RWPE1 (cell line): Measurements from ENCODE around the gene GPX5.

Source experiments
- CTCF ChIA-PET: fragments of 350-600 bp; sonication (Branson Sonifier 250); formaldehyde crosslinking; extraction: SDS; loops from one replicate; lab custom pipeline; 2021; lab: Yijun Ruan, JAX
- POLR2A ChIA-PET: fragments of 400-600 bp; formaldehyde crosslinking; extraction: SDS; loops from one replicate; lab custom pipeline; 2020; ENCODE audit warnings: antibody characterized with exemption; ENCODE audit not compliant: low non-redundant PET; lab: Yijun Ruan, JAX
- DNase-seq: peaks from one replicate; pipeline ENCODE4 v3.0.0; 2012; ENCODE audit warnings: low spot score
- H3K27ac ChIP-seq: fragments of 450-650 bp; 2 replicates; pipeline ENCODE4 v1.5.1; 2017
- TF ChIP-seq, protein P1 (sequence below): fragments of 450-650 bp; conservative IDR thresholded peaks from 2 replicates; pipeline ENCODE4 v1.5.1; 2017; ENCODE audit warnings: low read depth, mild to moderate bottlenecking

GPX5 gene

DNA sequence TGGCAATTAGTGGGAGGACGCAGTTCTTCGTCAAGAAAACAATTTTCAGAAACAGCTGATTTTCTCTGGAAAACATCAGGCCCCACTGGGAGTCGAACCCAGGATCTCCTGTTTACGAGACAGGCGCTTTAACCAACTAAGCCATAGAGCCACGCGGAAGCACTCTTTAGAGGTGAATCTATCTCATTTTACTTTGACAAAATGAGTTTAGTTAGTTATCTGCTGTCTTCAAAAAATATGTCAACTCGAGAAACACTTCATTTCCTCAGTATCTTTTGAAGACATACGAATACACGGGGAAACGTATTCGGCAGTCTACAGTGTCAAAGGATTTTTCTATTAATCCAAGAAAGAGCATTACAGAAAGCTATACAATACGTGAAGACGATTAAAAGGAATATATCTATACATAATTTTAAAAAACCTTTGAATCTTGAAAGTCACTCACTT lies 36.7 kb upstream of the GPX5 start:
- CTCF ChIA-PET = no interaction called here
- DNase-seq = no peak

GRCh38 chr6:28489366-28490204 lies 36.1 kb upstream of the GPX5 start:
- CTCF ChIA-PET = no interaction called here
- no peak overlapping the region for H3K27ac ChIP-seq
- POLR2A ChIA-PET = no interaction called here
- peak; percentile 26 for DNase-seq
- TF ChIP-seq, protein P1, sequence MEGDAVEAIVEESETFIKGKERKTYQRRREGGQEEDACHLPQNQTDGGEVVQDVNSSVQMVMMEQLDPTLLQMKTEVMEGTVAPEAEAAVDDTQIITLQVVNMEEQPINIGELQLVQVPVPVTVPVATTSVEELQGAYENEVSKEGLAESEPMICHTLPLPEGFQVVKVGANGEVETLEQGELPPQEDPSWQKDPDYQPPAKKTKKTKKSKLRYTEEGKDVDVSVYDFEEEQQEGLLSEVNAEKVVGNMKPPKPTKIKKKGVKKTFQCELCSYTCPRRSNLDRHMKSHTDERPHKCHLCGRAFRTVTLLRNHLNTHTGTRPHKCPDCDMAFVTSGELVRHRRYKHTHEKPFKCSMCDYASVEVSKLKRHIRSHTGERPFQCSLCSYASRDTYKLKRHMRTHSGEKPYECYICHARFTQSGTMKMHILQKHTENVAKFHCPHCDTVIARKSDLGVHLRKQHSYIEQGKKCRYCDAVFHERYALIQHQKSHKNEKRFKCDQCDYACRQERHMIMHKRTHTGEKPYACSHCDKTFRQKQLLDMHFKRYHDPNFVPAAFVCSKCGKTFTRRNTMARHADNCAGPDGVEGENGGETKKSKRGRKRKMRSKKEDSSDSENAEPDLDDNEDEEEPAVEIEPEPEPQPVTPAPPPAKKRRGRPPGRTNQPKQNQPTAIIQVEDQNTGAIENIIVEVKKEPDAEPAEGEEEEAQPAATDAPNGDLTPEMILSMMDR = no peak

More for the DNA sequence above, 36.7 kb upstream of the GPX5 start:
- TF ChIP-seq, protein P1 = no peak
- H3K27ac ChIP-seq = no peak overlapping the region
- POLR2A ChIA-PET = no interaction called here

- H3K27ac ChIP-seq = no peak overlapping the region
- TF ChIP-seq, protein P1 = no peak
- DNase-seq = no peak
- CTCF ChIA-PET = no interaction called here
- POLR2A ChIA-PET = no interaction called here
Observed at GRCh38 chr6:28490205-28490890, 35.3 kb upstream of the GPX5 start.

DNA sequence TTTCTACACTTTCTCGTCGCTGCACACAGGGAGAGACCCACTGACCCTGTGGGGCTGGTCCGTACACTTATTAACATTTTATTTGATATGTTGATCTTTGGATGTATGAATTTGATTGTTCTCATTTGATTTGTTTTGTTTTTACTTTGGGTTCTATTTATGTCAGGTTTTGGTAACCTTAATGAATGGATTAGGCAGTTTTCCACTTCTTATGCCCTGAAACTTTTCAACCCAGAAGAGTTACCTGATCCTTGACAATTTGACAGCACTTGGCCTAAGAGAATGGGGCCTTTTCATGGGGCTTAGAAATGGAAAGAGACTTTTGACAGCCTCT lies 33.7 kb upstream of the GPX5 start:
- no peak for DNase-seq
- TF ChIP-seq, protein P1 = no peak
- ChIA-PET CTCF (no interaction called here), POLR2A (no interaction called here)
- no peak overlapping the region for H3K27ac ChIP-seq

- ChIA-PET CTCF (interaction anchor here (0.6 to 1.2 kb wide), 5 partner anchors 46 to 1987 kb away, joined by 3 to 4 read pairs (median 4); no protein-coding TSS in a partner anchor), POLR2A (no interaction called here)
- no peak overlapping the region for H3K27ac ChIP-seq
- TF ChIP-seq, protein P1 = no peak
- DNase-seq = no peak
Observed at GRCh38 chr6:28496099-28496779, 29.4 kb upstream of the GPX5 start.

DNA sequence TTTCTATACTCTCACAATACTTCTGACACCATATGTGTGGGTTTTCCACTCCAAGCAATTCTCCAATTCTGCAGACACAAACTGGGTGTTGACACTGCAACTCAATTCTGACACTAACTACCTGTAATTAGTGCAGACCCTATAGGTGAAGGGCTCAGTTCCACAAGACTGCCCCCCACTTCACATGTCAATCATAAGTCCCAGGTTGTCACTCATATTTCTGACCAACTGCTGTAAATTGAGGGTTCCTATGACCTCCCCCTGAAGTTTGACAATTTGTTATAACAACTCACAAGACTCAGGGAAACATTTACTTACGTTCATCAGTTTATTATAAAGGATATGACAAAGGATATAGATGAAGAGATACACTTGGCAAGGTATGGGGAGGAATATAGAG lies 28.4 kb upstream of the GPX5 start:
- TF ChIP-seq, protein P1 = no peak
- DNase-seq = no peak
- no peak overlapping the region for H3K27ac ChIP-seq
- ChIA-PET POLR2A (no interaction called here), CTCF (interaction anchor here (0.6 to 0.9 kb wide), 2 partner anchors 17 to 32 kb away, joined by 3 read pairs; no protein-coding TSS in a partner anchor)
